ENCODE results near the gene ATE1.

GRCh38 chr10:121771966-121772365 lies 155.9 kb downstream of the ATE1 start:
- no peak for TF ChIP-seq POLR2A (IDR thresholded peaks at IDR 0.05)
- TF ChIP-seq, protein P1, sequence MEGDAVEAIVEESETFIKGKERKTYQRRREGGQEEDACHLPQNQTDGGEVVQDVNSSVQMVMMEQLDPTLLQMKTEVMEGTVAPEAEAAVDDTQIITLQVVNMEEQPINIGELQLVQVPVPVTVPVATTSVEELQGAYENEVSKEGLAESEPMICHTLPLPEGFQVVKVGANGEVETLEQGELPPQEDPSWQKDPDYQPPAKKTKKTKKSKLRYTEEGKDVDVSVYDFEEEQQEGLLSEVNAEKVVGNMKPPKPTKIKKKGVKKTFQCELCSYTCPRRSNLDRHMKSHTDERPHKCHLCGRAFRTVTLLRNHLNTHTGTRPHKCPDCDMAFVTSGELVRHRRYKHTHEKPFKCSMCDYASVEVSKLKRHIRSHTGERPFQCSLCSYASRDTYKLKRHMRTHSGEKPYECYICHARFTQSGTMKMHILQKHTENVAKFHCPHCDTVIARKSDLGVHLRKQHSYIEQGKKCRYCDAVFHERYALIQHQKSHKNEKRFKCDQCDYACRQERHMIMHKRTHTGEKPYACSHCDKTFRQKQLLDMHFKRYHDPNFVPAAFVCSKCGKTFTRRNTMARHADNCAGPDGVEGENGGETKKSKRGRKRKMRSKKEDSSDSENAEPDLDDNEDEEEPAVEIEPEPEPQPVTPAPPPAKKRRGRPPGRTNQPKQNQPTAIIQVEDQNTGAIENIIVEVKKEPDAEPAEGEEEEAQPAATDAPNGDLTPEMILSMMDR (IDR thresholded peaks at IDR 0.05): no peak
